Measurements from ENCODE around the gene KIF5A.

DNA sequence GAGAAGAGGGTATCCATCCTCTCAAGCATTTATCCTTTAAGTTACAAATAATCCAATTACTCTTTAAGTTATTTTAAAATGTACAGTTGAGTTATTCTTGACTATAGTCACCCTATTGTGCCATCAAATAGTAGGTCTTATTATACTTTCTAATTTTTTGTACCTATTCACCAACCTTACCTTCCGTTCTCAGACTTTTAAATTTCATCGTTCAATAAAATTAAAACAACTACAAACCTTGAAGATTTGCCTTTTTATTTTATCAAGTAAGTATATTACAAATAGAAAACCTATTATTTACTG, 1.9 kb upstream of the KIF5A start:
- TF ChIP-seq, protein P1, sequence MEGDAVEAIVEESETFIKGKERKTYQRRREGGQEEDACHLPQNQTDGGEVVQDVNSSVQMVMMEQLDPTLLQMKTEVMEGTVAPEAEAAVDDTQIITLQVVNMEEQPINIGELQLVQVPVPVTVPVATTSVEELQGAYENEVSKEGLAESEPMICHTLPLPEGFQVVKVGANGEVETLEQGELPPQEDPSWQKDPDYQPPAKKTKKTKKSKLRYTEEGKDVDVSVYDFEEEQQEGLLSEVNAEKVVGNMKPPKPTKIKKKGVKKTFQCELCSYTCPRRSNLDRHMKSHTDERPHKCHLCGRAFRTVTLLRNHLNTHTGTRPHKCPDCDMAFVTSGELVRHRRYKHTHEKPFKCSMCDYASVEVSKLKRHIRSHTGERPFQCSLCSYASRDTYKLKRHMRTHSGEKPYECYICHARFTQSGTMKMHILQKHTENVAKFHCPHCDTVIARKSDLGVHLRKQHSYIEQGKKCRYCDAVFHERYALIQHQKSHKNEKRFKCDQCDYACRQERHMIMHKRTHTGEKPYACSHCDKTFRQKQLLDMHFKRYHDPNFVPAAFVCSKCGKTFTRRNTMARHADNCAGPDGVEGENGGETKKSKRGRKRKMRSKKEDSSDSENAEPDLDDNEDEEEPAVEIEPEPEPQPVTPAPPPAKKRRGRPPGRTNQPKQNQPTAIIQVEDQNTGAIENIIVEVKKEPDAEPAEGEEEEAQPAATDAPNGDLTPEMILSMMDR (IDR thresholded peaks at IDR 0.05; ENCODE audit: low read length) = no peak
- no peak for TF ChIP-seq EZH2 (IDR thresholded peaks at IDR 0.05; ENCODE audit: borderline replicate concordance, low read length)

Data from OCI-LY1 (cell line).